HEK293 (cell line): ENCODE measurements around the gene IFT80.

Experiments used
- AEBP2 ChIP-seq: fragments of 450-650 bp; formaldehyde crosslinking; IDR thresholded peaks from 2 replicates; pipeline ENCODE4 v1.5.1; 2016; ENCODE audit warnings: missing biosample characterization, missing genetic modification characterization, borderline replicate concordance
- GLIS1 ChIP-seq: fragments of 450-650 bp; formaldehyde crosslinking; IDR thresholded peaks from 2 replicates; pipeline ENCODE4 v1.5.1; 2016; ENCODE audit warnings: missing biosample characterization, missing genetic modification characterization
- INSM2 ChIP-seq: fragments of 450-650 bp; formaldehyde crosslinking; IDR thresholded peaks from 2 replicates; pipeline ENCODE4 v1.5.1; 2016; ENCODE audit warnings: missing biosample characterization, missing genetic modification characterization
- KLF1 ChIP-seq: fragments of 450-650 bp; formaldehyde crosslinking; IDR thresholded peaks from 2 replicates; pipeline ENCODE4 v1.5.1; 2016; ENCODE audit warnings: missing biosample characterization, missing genetic modification characterization
- KLF9 ChIP-seq: fragments of 450-650 bp; formaldehyde crosslinking; IDR thresholded peaks from 2 replicates; pipeline ENCODE4 v1.5.1; 2016; ENCODE audit warnings: missing biosample characterization, missing genetic modification characterization, low read depth
- SP7 ChIP-seq: fragments of 450-650 bp; formaldehyde crosslinking; IDR thresholded peaks from 2 replicates; pipeline ENCODE4 v1.5.1; 2016; ENCODE audit warnings: missing biosample characterization, missing genetic modification characterization
- ZBTB7A ChIP-seq: fragments of 450-650 bp; formaldehyde crosslinking; IDR thresholded peaks from 2 replicates; pipeline ENCODE4 v1.5.1; 2016; ENCODE audit warnings: low read depth, missing biosample characterization, missing genetic modification characterization
- ZFP41 ChIP-seq: fragments of 450-650 bp; formaldehyde crosslinking; IDR thresholded peaks from 2 replicates; pipeline ENCODE4 v1.5.1; 2016; ENCODE audit warnings: missing biosample characterization, missing genetic modification characterization, borderline replicate concordance
- ZNF175 ChIP-seq: fragments of 450-650 bp; formaldehyde crosslinking; IDR thresholded peaks from 2 replicates; pipeline ENCODE4 v1.5.1; 2016; ENCODE audit warnings: missing biosample characterization, missing genetic modification characterization
- ZNF18 ChIP-seq: fragments of 450-650 bp; formaldehyde crosslinking; IDR thresholded peaks from 2 replicates; pipeline ENCODE4 v1.5.1; 2016; ENCODE audit warnings: missing biosample characterization, missing genetic modification characterization
- ZNF184 ChIP-seq: fragments of 450-650 bp; IDR thresholded peaks from 2 replicates; pipeline ENCODE4 v1.5.1; 2018; ENCODE audit warnings: missing biosample characterization, mild to moderate bottlenecking, missing genetic modification characterization
- ZNF335 ChIP-seq: fragments of 450-650 bp; formaldehyde crosslinking; conservative IDR thresholded peaks from 2 replicates; pipeline ENCODE4 v1.5.1; 2016; ENCODE audit warnings: missing biosample characterization, missing genetic modification characterization
- ZNF394 ChIP-seq: fragments of 450-650 bp; formaldehyde crosslinking; IDR thresholded peaks from 2 replicates; pipeline ENCODE4 v1.5.1; 2016; ENCODE audit warnings: missing biosample characterization, missing genetic modification characterization, mild to moderate bottlenecking, moderate library complexity, borderline replicate concordance
- ZNF404 ChIP-seq: fragments of 450-650 bp; formaldehyde crosslinking; IDR thresholded peaks from 2 replicates; pipeline ENCODE4 v1.5.1; 2017; ENCODE audit warnings: missing biosample characterization, missing genetic modification characterization
- ZNF416 ChIP-seq: fragments of 450-650 bp; formaldehyde crosslinking; IDR thresholded peaks from 2 replicates; pipeline ENCODE4 v1.5.1; 2016; ENCODE audit warnings: missing biosample characterization, missing genetic modification characterization
- ZNF473 ChIP-seq: fragments of 450-650 bp; formaldehyde crosslinking; IDR thresholded peaks from 2 replicates; pipeline ENCODE4 v1.5.1; 2017; ENCODE audit warnings: missing biosample characterization, missing genetic modification characterization
- ZNF48 ChIP-seq: fragments of 450-650 bp; formaldehyde crosslinking; IDR thresholded peaks from 2 replicates; pipeline ENCODE4 v1.5.1; 2016; ENCODE audit warnings: missing biosample characterization, missing genetic modification characterization
- ZNF501 ChIP-seq: fragments of 450-650 bp; formaldehyde crosslinking; IDR thresholded peaks from 2 replicates; pipeline ENCODE4 v1.5.1; 2016; ENCODE audit warnings: missing biosample characterization, missing genetic modification characterization
- ZNF558 ChIP-seq: fragments of 450-650 bp; formaldehyde crosslinking; IDR thresholded peaks from 2 replicates; pipeline ENCODE4 v1.5.1; 2016; ENCODE audit warnings: missing biosample characterization, missing genetic modification characterization
- ZNF560 ChIP-seq: fragments of 450-650 bp; formaldehyde crosslinking; IDR thresholded peaks from 2 replicates; pipeline ENCODE4 v1.5.1; 2017; ENCODE audit warnings: missing biosample characterization, missing genetic modification characterization, borderline replicate concordance
- ZNF600 ChIP-seq: fragments of 450-650 bp; formaldehyde crosslinking; IDR thresholded peaks from 2 replicates; pipeline ENCODE4 v1.5.1; 2016; ENCODE audit warnings: missing biosample characterization, missing genetic modification characterization
- ZNF623 ChIP-seq: fragments of 450-650 bp; formaldehyde crosslinking; IDR thresholded peaks from 2 replicates; pipeline ENCODE4 v1.5.1; 2016; ENCODE audit warnings: missing biosample characterization, missing genetic modification characterization
- ZNF624 ChIP-seq: fragments of 450-650 bp; formaldehyde crosslinking; IDR thresholded peaks from 2 replicates; pipeline ENCODE4 v1.5.1; 2017; ENCODE audit warnings: missing biosample characterization, missing genetic modification characterization
- ZNF626 ChIP-seq: fragments of 450-650 bp; sonication (Bioruptor Pico); formaldehyde crosslinking; IDR thresholded peaks from 2 replicates; pipeline ENCODE4 v1.5.1; 2018; ENCODE audit warnings: missing biosample characterization, missing genetic modification characterization, inconsistent platforms
- ZNF629 ChIP-seq: fragments of 450-650 bp; formaldehyde crosslinking; IDR thresholded peaks from 2 replicates; pipeline ENCODE4 v1.5.1; 2017; ENCODE audit warnings: missing biosample characterization, missing genetic modification characterization
- ZNF701 ChIP-seq: fragments of 450-650 bp; formaldehyde crosslinking; IDR thresholded peaks from 2 replicates; pipeline ENCODE4 v1.5.1; 2016; ENCODE audit warnings: missing biosample characterization, missing genetic modification characterization
- ZNF704 ChIP-seq: fragments of 450-650 bp; formaldehyde crosslinking; IDR thresholded peaks from 2 replicates; pipeline ENCODE4 v1.5.1; 2016; ENCODE audit warnings: missing biosample characterization, missing genetic modification characterization
- ZNF837 ChIP-seq: fragments of 450-650 bp; formaldehyde crosslinking; IDR thresholded peaks from 2 replicates; pipeline ENCODE4 v1.5.1; 2016; ENCODE audit warnings: missing biosample characterization, missing genetic modification characterization
- TF ChIP-seq, protein P1 (sequence below): fragments of 450-650 bp; formaldehyde crosslinking; IDR thresholded peaks from 2 replicates; pipeline ENCODE4 v1.5.1; 2016; ENCODE audit warnings: missing biosample characterization, missing genetic modification characterization
- TF ChIP-seq, protein P2 (sequence below): fragments of 450-650 bp; formaldehyde crosslinking; IDR thresholded peaks from 2 replicates; pipeline ENCODE4 v1.5.1; 2016; ENCODE audit warnings: missing biosample characterization, missing genetic modification characterization
- TF ChIP-seq, protein P3 (sequence below): fragments of 450-650 bp; formaldehyde crosslinking; IDR thresholded peaks from 2 replicates; pipeline ENCODE4 v1.5.1; 2016; ENCODE audit warnings: missing biosample characterization, missing genetic modification characterization

The IFT80 gene

DNA sequence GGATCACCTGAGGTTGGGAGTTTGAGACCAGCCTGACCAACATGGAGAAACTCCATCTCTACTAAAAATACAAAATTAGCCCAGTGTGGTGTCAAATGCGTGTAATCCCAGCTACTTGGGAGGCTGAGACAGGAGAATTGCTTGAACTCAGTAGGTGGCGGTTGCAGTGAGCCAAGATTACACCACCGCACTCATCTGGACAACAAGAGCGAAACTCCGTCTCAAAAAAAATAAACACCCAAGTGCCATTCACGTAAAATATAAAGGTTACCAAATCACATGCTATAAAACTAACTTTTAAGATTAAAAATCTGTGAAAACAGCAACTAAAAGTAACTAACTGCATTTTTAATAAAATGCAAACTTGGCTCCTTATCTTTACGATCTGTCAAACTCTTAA lies 41.7 kb upstream of the IFT80 start (continued):
- TF ChIP-seq, protein P1, sequence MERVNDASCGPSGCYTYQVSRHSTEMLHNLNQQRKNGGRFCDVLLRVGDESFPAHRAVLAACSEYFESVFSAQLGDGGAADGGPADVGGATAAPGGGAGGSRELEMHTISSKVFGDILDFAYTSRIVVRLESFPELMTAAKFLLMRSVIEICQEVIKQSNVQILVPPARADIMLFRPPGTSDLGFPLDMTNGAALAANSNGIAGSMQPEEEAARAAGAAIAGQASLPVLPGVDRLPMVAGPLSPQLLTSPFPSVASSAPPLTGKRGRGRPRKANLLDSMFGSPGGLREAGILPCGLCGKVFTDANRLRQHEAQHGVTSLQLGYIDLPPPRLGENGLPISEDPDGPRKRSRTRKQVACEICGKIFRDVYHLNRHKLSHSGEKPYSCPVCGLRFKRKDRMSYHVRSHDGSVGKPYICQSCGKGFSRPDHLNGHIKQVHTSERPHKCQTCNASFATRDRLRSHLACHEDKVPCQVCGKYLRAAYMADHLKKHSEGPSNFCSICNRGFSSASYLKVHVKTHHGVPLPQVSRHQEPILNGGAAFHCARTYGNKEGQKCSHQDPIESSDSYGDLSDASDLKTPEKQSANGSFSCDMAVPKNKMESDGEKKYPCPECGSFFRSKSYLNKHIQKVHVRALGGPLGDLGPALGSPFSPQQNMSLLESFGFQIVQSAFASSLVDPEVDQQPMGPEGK (tag by site-specific recombination), result no peak
- TF ChIP-seq ZBTB7A (tag by site-specific recombination) (no peak), ZNF416 (tag by site-specific recombination) (no peak), ZNF473 (tag by site-specific recombination) (no peak), ZNF404 (tag by site-specific recombination) (no peak), KLF9 (tag by site-specific recombination) (no peak), ZNF600 (tag by site-specific recombination) (peak; percentile 47; the same call in 1 of the 2 replicates), ZFP41 (tag by site-specific recombination) (no peak), ZNF48 (tag by site-specific recombination) (no peak), ZNF626 (tag by site-specific recombination) (no peak), ZNF175 (no peak), ZNF335 (tag by site-specific recombination) (peak; percentile 69), ZNF501 (tag by site-specific recombination) (no peak), ZNF837 (tag by site-specific recombination) (no peak), ZNF184 (tag by site-specific recombination) (no peak), ZNF18 (peak; percentile 82), ZNF623 (no peak), ZNF704 (no peak), ZNF394 (tag by site-specific recombination) (0 out of 2 replicates have a peak, but pooled peaks have one; percentile 11), ZNF629 (tag by site-specific recombination) (peak; percentile 35; the same call in 1 of the 2 replicates), ZNF701 (tag by site-specific recombination) (no peak), AEBP2 (tag by site-specific recombination) (no peak), ZNF624 (tag by site-specific recombination) (no peak), ZNF558 (tag by site-specific recombination) (no peak), INSM2 (tag by site-specific recombination) (no peak), KLF1 (tag by site-specific recombination) (no peak), ZNF560 (tag by site-specific recombination) (no peak), SP7 (peak; percentile 61; the same call in 1 of the 2 replicates), GLIS1 (peak; percentile 92)
- TF ChIP-seq, protein P2, sequence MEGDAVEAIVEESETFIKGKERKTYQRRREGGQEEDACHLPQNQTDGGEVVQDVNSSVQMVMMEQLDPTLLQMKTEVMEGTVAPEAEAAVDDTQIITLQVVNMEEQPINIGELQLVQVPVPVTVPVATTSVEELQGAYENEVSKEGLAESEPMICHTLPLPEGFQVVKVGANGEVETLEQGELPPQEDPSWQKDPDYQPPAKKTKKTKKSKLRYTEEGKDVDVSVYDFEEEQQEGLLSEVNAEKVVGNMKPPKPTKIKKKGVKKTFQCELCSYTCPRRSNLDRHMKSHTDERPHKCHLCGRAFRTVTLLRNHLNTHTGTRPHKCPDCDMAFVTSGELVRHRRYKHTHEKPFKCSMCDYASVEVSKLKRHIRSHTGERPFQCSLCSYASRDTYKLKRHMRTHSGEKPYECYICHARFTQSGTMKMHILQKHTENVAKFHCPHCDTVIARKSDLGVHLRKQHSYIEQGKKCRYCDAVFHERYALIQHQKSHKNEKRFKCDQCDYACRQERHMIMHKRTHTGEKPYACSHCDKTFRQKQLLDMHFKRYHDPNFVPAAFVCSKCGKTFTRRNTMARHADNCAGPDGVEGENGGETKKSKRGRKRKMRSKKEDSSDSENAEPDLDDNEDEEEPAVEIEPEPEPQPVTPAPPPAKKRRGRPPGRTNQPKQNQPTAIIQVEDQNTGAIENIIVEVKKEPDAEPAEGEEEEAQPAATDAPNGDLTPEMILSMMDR (tag by site-specific recombination), result no peak
- TF ChIP-seq, protein P3, sequence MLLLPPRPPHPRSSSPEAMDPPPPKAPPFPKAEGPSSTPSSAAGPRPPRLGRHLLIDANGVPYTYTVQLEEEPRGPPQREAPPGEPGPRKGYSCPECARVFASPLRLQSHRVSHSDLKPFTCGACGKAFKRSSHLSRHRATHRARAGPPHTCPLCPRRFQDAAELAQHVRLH (tag by site-specific recombination), result peak; percentile 70
